Embryonic facial prominence (tissue), 1 donor: ENCODE results near the gene KRTAP6-2.

Experiments
- DNase-seq: peaks from one replicate; pipeline ENCODE4 v3.0.0-alpha.2; 2016; ENCODE audit errors: extremely low spot score

The KRTAP6-2 gene

DNA sequence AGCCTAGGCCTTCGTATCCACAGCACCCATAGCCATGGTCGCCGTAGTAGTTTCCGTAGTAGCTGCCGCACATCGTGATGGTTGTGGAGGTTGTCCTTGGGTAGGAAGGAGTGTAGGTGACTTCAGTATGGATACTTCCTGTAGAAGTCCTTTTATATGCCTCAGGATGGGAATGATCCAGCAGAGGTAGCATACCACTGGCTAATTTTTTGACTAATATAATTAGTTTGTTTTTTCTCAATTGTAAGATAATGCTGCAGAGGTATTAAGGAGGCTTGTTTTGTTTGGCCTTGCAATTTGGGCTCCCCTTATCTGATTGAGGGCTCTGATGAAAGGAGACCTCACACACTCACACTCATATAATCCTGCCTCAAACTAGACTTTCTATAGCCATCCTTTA lies at the start of gene KRTAP6-2:
Gene KRTAP6-2, minus strand, starts transcription at position 101 of the 400 bp plus-strand sequence. Its CDS starts 28 bp downstream, at position 73.
- no peak for DNase-seq

GRCh38 chr21:30646904-30647414 lies 48.3 kb upstream of the KRTAP6-2 start:
- no peak for DNase-seq

DNA sequence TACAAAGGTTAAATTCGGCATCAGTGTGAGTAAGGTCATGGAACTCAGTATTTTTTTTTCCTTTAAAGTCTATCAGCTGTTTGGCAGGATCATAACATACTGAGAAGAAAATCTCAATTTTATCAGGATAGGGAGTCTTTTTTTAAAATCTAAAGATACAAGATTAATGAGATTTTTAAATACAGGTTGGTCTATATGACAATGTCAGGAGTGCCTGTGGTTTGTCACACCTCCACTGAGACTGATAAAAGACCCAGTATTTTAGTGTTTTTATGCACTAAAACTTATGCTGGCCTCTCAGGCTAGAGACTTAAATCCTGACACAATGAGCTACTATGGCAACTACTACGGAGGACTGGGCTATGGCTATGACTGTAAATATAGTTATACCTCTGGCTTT lies 43.9 kb upstream of the KRTAP6-2 start, which contains the start of gene KRTAP20-3:
Gene KRTAP20-3, plus strand, starts transcription at position 301 of the 400 bp plus-strand sequence.
- no peak for DNase-seq

DNA sequence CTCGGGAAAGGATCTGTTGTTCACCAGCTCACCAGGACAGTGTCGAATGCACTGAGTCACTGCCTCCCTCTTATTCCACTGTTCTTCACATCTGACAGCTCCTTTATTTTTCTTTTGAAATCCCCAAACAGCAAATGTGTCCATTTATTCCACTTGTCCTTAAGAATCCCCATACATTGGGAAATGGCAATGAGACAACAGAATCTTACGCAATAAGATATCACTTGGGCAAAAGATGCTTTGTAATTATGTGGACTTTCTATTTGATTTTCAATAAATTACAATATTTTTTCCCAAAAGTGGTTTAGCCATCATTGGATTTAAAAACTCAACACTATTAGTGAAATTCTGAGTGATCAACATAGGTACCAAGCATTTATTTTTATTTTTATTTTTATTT lies 40.0 kb upstream of the KRTAP6-2 start:
- DNase-seq: no peak

GRCh38 chr21:30634906-30635305 lies 36.2 kb upstream of the KRTAP6-2 start, which contains the start of gene KRTAP20-2:
Gene KRTAP20-2 (plus strand): TSS chr21:30635206. CDS start chr21:30635264, 58 bp downstream.
- DNase-seq: no peak

DNA sequence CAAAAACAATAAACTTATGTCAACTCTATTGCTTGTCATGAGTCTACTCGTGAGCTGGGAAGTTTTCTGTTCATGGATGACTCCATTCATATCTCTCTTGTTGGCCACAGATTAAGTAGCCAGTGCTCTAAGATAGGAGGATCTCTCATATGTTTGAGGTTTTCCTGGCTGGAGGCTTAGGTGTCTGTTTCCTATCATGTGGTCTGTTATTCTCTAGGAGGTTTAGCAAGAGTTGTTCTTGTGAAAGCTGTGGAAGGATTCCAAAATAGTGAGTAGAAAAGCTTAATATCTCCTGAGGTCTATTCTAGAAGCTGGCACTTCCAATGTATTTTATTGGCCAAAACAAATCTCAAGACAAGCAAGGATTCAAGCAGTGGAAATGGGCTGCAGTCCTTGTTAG lies 30.5 kb upstream of the KRTAP6-2 start:
- no peak for DNase-seq

DNA sequence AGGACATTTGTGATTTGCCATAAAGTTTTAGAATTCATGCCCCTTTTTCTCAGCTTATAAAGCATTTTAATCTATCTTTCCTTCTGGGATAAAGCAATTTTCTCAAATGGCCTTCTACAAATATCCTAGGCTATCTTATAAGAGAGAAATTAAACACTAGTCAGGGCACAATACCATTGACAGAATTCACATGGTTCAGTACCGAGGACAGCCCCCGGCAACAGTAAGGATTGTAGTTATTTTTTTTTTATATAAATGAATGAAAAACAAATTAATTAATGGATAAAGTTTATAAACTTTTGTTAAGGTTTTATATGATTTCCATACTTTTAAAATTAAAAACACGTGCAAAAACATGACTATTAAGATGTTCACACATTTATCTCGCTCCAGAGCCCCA lies 29.4 kb upstream of the KRTAP6-2 start:
- DNase-seq: no peak

DNA sequence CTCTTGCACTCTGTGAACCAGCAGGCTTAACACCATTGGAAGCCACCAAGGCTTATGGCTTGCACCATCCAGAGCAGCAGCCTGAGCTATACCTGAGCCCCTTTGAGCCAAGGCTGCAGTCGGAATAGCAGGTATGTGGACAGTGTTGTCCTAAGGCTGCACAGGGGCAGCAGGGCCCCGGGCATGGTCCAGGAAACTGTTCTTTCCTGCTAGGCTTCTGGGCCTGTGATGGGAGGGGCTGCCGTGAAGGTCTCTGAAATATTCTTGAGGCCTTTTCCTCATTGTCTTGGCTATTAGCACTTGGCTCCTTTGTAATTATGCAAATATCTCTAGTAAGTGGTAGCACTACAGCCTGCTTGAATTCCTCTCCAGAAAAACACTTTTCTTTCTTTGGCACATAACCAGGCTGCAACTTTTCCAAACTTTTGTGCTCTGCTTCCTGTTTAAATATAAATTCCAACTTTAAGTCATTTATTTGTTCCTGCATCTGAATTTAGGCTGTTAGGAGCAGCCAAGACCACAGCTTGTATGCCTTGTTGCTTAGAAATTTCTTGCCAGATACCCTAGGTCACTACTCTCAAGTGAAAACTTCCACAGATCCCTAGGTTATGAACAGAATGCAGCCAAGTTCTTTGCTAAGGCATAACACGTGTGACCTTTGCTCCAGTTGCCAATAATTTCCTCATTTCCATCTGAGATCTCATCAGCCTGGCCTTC lies 26.9 kb upstream of the KRTAP6-2 start:
- no peak for DNase-seq

DNA sequence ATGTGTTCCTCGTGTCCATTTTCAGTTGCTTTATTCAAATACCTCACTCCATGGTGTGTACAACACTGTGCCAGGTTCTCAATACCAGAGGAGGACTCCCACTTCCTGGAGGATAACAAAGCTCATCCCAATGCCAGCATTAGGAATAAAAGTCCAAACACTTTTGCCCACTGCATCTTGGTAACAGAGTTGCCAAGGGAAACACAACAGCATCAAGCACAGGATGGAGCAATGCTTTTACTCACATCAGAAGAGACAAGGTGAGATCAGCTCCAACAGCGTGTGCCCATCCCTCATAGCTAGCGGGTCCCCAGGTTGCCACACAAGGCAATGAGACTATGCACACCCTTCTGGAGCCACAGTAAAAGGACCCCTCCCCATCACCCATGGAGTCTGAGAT lies 24.7 kb upstream of the KRTAP6-2 start:
- DNase-seq: no peak

DNA sequence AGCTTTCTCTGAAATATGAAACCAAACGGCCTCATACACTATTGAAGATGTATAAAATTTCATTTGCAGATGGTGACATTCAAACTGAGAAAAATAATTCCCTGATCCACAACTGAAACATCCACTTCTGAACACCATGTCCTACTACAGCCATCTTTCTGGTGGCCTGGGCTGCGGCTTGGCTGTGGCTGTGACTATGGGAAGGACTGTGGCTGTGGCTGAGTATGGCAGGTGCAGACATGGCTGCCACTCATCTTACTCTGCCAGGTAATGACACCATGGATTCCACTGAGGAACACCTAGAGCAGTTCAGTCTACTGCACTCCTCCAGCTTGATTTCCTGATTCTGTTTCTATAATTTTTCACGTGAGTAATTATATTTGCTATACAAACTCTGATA lies 21.8 kb upstream of the KRTAP6-2 start, which contains the start of gene KRTAP20-4:
Gene KRTAP20-4, plus strand, starts transcription at position 106 of the 400 bp plus-strand sequence.
- no peak for DNase-seq

GRCh38 chr21:30620080-30620479 lies 21.4 kb upstream of the KRTAP6-2 start:
- no peak for DNase-seq

DNA sequence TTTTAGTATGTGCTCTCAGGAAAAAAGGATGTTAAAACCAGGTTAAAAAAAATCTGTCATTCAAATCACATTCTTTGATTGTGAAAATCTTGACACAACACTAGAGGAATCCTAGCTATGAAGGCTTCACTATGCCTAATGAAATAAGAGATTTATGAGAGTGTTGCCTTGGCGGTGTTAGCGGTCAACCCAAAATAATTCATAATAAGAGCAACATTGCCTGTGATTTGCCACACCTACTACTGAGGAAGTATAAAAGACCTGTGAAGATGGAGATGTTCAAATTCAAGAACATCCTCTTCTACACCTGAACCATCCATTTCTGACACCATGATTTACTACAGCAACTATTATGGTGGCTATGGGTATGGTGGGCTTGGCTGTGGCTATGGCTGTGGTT lies 17.4 kb upstream of the KRTAP6-2 start, which contains the start of gene KRTAP20-1:
Gene KRTAP20-1, plus strand, starts transcription at position 301 of the 400 bp plus-strand sequence. Its CDS starts 30 bp downstream, at position 331.
- no peak for DNase-seq

DNA sequence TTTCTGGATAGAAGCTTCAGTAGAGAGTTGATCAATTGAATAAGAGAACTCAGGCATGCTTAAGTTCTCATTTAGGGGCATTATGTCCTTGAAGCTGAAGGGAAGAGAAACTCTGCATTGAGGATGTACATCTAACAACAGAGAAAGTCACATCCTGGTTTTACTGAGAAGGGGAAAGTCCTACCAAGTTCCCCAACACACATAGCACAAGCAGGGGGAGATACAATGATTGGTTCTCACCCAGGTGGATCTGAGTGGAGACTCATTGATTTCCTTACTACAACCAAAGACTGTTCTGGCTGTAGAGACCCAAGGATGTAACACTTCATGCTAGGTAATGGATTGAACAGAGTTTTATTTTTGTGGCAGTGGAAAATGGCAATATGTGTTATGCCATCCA lies 16.5 kb upstream of the KRTAP6-2 start:
- DNase-seq: no peak

DNA sequence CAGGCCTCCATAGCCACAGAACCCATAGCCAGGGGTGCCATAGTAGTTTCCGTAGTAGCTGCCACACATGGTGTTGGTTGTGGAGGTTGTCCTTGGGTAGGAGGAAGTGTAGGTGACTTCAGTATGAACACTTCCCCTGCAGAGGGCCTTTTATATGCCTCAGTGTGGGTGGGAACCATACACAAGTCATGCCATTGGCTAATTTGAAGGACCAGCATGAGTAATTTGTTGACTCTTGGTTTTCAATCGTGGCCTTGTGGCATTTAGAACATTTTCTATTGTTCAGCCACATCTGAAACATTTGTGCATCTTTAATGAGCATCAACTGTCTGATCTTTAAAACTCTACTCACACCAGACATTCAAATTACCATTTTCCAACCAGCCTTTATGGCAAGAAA lies 15.1 kb upstream of the KRTAP6-2 start, which contains the start of gene KRTAP6-1:
Gene KRTAP6-1, minus strand, starts transcription at position 95 of the 400 bp plus-strand sequence. Its CDS starts 26 bp downstream, at position 69.
- DNase-seq: no peak

DNA sequence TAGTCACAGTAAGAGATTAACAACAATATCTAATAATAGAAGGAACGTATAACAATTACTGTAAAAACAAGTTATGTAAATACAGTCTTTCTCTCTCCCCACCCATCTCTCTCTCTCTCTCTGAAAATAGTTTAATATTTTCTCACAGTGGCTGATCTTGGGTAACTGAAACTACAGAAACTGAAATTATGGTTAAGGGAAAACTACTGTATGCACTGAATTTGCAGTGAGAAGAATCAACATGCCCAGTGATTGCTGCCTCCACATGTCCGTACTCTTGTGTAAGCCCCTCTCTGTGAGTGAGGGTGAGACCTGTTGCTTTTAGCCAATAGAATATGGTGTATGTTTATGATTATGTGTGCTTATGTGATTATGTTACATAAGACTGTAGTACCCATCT lies 13.4 kb upstream of the KRTAP6-2 start:
- no peak for DNase-seq

GRCh38 chr21:30605968-30606367 lies 7.3 kb upstream of the KRTAP6-2 start:
- no peak for DNase-seq

DNA sequence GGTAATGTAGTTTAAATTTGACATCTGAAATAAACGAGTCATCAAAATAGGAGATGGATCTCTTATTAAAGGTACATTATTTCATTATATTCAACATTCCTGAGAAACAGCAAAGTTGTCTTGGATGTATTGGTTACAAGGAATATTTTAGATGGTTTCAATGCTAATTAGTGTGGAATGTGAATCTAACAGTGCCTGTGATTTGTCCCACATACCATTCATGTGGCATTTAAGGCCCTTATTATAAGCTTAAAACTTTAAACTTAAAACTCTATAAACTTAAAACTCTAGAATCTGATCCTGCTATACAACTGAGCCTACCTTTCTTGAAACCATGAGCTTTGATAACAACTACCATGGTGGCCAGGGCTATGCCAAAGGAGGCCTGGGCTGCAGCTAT lies 2.1 kb upstream of the KRTAP6-2 start, which contains the start of gene KRTAP22-1:
Gene KRTAP22-1, plus strand, starts transcription at position 301 of the 400 bp plus-strand sequence.
- no peak for DNase-seq

DNA sequence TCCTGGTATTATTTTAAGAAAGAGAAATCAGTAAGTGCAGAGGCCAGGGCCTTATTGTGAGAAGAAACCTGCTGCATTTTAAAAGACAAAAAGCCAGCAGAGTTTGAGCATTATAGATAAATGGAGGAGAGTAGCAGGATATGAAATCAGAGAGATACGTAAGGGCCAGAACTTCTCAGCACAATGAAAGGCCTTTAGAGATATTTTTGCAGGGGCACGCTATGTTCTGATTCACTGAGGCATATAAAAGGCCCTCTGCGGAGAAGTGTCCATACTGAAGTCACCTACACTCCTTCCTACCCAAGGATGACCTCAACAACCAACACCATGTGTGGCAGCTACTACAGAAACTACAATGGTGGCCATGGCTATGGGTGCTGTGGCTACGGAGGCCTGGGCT lies 6.6 kb downstream of the KRTAP6-2 start, which contains the start of gene KRTAP6-3:
Gene KRTAP6-3, plus strand, starts transcription at position 301 of the 400 bp plus-strand sequence. Its CDS starts 6 bp downstream, at position 307.
- no peak for DNase-seq

DNA sequence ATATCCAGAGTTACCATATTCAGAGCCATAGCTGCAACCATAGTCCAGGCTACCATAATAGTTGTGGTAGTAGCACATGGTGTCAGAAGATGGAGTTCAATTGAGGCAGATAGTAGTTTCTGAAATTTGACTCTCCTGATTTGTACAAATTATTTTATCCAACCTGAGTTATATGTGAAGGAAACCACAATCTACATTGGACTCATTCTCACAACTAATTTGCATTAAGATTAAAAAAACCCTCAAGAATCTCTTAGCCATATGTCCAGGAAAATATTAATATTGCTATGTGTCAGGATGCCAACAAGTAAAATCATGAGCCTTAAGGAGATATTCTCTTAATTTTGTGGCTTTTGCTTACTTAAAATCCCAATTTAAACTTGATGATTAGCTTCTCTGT lies 8.4 kb downstream of the KRTAP6-2 start, which contains the start of gene KRTAP22-2:
Gene KRTAP22-2, minus strand, starts transcription at position 101 of the 400 bp plus-strand sequence.
- DNase-seq: no peak

GRCh38 chr21:30582870-30583269 lies 15.8 kb downstream of the KRTAP6-2 start:
- no peak for DNase-seq

GRCh38 chr21:30580132-30580531 lies 18.6 kb downstream of the KRTAP6-2 start:
- no peak for DNase-seq

GRCh38 chr21:30579346-30579745 lies 19.4 kb downstream of the KRTAP6-2 start:
- no peak for DNase-seq

DNA sequence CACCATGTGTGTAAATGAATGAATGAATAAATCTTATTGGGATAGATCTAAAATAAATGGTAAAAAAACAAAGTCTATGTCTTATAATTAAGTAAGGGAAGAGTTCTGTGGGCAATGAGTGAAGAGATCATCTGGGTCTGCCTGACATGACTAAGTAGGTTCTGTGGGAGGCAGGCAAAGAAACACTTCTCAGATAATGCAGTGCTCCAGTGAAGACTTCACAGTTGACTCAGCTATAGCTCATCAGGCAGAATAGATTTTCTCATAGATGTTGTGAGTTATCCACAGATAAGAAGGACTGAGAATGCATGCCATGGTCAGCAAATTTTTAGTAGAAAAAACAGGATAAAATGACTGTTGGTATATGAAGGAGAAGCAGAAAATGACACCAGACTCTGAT lies 20.9 kb downstream of the KRTAP6-2 start:
- no peak for DNase-seq
